ENCODE results near the gene UCN2. TPM values are rescaled to one million over a fixed set of nuclear protein-coding genes. Genes with fewer than 3 reads are reported as not detected.

Gene UCN2
- total RNA-seq, 1 donor from 2014 or later, result not detected

DNA sequence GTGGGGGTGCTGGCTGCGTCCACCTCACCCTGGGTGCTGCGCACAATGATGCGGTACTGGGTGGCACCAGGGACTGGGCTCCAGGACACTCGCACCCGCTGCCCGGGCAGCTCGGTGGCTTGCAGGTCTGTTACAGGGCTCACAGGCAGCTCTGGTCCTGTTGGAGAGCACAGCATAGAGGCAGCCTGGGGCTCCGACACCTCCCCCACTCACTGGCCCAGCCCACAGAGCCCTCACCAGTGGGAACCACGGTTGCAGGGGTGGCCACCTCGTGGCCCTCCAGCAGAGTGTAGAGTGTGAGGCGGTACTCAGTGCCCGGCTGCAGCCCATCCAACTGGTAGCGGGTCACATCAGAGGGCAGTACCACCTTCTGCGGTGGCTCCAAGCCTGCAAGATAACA lies 27.9 kb upstream of the UCN2 start:
- no peak for DNase-seq (ENCODE audit: low read depth in 2 of 2)

- no peak for DNase-seq (ENCODE audit: low read depth in 2 of 2)
These were observed 24.6 kb upstream of the UCN2 start for GRCh38 chr3:48588230-48588629.

GRCh38 chr3:48587686-48588085 lies 24.1 kb upstream of the UCN2 start:
- DNase-seq (ENCODE audit: low read depth in 2 of 2), result no peak

- no peak for DNase-seq (ENCODE audit: low read depth in 2 of 2)
These were observed 21.8 kb upstream of the UCN2 start for GRCh38 chr3:48585411-48585810.

DNA sequence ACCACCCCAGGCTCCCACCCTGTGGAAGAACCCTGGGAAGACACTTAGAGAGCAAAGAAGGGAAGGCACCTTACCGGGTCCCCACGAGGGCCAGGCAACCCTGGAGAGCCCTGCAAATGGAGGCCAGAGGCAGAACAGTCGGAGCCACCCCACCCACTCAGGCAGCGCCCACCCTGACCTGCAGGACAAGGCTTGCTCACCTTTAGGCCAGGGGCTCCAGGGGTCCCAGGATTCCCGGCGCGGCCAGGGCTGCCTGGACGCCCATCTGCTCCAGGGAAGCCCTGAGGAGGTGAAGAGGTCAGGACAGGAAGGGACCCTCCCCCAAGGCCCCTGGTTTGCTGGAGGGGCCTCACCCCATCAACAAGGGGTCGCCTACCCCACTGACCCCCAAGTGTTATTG lies 21.3 kb upstream of the UCN2 start:
- DNase-seq (ENCODE audit: low read depth in 2 of 2), result no peak

GRCh38 chr3:48581621-48582481 lies 18.3 kb upstream of the UCN2 start:
- DNase-seq (ENCODE audit: low read depth in 2 of 2), result no peak

DNA sequence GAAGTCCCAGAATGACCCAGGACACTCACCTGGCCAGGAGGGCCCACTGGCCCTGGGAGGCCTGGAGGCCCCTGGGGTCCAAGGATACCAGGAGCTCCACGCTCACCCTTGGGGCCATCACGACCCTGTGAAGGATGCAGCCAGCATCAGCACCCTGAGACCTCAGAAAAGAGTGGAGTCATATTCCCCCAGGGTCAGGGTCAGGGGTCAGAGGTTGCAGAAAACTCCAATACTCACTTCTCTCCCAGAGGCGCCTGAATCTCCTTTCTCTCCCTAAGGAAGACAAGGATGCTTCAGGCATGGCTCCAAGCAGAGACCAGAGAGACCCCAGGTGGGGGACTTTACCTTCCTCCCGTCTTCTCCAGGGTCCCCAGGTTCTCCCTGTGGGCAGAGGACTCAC lies 13.1 kb upstream of the UCN2 start:
- DNase-seq (ENCODE audit: low read depth in 2 of 2), result no peak

DNA sequence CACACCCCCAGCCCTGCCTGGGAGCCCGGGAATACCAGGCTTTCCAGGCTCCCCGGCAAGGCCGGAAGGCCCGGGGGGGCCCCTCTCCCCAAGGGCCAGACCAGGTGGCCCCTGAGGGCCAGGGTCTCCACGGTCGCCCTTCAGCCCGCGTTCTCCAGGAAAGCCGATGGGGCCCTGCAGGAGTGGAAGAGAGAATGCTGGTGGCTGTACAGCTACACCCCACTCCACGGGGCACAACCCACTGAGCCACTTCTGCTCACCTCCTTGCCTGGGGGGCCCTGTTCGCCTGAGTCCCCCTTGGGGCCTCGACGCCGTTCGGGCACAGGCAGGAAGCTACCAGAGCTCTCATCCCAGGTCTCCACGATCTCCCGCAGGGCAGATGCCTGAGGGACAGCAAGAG lies 11.8 kb upstream of the UCN2 start:
- no peak for DNase-seq (ENCODE audit: low read depth in 2 of 2)

DNA sequence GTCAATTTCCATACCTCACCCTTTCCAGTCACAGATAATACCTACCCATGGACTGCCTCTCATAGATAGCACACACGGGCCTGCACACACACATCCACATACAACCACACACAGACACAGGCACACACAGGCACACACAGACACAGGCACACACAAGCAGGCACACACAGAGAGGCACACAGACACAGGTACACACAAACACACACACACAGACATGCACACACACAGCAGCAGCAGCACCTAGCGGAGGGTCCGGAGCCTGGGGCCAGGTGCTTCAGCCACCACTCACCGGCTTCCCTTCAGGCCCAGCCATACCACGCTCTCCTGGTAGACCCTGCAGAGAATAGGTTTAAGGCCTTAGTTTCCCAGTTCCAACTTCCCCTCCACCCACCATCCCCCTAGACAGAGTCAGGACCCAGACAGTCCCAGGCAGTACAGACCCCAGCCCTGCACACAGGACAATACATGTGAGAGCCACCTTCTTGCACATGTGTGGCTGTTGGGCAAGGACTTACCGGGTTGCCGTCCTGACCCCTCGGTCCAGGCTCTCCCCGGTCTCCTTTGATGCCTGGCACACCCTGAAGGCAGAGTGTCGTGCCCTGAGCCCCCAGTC lies 10.5 kb upstream of the UCN2 start:
- DNase-seq (ENCODE audit: low read depth in 2 of 2), result no peak

DNA sequence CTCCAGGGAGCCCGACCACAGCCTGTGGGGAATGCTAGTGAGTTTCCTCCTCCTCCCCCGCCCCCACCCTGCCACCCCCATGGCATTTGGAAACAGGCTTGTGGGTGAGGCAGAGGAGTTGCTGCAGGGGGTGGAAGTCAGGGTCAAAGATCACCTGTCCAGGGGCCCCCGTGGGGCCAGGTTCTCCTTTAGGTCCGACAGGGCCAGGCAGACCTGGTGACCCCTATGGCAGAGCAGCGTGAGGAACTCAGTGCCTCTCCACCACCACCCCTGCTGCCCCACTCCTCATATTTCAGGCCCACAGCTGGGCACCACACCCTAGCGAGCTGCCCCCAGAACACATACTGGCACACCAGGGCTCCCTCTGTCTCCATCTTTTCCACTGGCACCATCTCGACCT lies 8.9 kb upstream of the UCN2 start:
- DNase-seq (ENCODE audit: low read depth in 2 of 2), result no peak

DNA sequence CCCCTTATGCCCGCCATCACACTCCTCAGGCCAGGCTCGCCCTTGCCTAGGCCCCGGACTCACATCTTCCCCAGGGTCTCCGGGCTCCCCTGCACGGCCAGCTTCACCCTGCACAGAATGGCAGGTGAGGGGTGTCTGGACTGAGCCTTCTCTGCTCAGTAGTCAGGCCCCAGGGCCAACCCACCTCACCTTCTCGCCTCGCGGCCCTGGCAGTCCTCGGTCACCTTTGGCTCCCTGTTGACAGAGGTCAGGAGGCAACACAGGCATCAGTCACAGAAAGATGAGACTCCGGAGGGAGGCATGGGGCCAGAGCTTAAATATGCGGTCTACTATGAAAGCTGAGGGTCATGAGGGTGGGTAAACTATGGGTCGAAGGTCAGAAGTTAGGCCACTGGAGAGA lies 8.4 kb upstream of the UCN2 start:
- no peak for DNase-seq (ENCODE audit: low read depth in 2 of 2)

DNA sequence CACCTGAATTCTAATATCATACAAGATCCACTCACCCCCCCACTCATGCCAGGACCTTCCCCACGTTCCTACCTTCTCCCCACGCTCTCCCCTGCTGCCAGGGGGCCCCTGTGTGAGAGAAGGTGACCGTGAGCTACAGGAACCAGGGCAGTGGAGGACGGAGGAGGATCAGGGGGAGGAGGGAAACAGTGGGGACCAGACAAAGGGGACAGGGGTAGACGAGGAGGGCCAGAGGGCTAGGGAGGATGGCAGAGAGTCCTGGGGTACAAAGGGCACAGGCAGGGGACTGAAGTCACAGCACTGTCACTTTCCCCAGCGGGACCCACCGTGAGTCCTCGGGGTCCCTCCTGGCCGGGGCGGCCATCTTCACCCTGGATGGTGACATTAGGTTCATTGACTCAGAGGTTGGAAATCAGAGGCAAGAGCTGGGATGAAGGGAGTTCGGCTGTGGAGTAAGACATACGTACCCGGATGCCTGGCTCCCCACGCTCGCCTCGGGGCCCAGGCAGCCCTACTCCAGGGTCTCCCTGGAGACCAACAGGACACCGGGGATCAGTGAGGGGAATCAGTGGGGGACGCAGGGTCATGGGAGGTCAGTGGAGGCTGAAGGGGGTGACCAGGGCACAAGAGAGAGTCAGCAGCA lies 6.3 kb upstream of the UCN2 start:
- DNase-seq (ENCODE audit: low read depth in 2 of 2), result no peak

GRCh38 chr3:48569400-48569799 lies 5.8 kb upstream of the UCN2 start:
- DNase-seq (ENCODE audit: low read depth in 2 of 2), result no peak

DNA sequence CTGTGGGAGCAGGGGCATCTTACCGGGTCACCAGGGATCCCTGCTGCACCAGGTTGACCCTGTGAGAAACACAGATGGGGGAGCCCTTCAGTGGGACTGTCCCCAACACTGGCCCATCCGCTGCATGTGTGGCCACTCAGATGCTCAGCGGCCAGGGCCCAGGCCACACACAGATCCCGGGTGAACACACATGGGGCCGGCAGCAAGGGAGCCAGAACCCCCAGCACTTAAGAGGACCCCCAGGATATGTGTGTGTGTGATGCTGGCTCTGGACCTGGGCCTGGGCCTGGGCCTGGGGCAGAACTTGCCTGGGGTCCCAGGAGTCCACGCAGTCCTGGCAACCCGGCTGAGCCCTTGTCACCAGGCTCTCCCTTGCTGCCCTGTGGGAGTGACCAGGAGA lies 4.9 kb upstream of the UCN2 start:
- DNase-seq (ENCODE audit: low read depth in 2 of 2), result no peak

GRCh38 chr3:48567500-48567899 lies 3.9 kb upstream of the UCN2 start:
- no peak for DNase-seq (ENCODE audit: low read depth in 2 of 2)

DNA sequence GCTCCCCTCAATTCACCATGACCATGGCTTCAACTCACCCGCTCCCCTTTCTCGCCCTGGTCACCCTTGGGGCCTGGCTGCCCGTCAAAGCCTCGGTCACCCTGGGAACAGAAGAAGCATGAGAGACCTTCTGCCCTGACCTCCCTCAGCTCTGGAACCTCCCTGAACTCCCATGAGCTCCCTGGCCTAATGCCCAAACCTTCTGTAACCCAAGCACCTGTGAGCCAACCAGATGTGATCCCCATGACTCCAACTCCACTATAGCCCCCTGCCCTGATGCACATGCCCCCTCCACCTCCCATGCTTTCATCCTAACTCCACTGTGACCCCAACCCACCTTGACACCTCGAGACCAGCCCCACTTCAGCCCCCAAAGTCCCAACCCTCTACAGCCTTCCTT lies 3.5 kb upstream of the UCN2 start:
- no peak for DNase-seq (ENCODE audit: low read depth in 2 of 2)

DNA sequence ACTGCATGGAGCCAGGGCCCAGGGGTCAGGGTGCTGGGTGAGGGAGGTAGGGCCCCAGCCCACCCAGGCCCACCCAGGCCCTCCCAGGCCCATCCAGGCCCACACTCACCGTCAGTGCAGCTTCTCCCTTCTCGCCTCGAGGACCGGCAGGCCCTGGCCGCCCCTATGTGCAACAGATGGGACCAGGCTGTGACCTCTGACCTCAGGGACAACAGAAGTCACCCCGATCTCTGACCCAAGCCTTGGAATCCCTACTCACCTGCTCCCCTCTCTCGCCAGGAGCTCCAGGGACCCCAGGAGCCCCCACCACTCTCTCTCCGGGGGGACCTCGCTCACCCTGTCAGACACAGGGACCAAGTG lies 2.8 kb upstream of the UCN2 start:
- no peak for DNase-seq (ENCODE audit: low read depth in 2 of 2)

GRCh38 chr3:48565591-48566400 lies 2.2 kb upstream of the UCN2 start:
- peak in 1 of 2 donors; percentile 50 for DNase-seq (ENCODE audit: low read depth in 2 of 2)

DNA sequence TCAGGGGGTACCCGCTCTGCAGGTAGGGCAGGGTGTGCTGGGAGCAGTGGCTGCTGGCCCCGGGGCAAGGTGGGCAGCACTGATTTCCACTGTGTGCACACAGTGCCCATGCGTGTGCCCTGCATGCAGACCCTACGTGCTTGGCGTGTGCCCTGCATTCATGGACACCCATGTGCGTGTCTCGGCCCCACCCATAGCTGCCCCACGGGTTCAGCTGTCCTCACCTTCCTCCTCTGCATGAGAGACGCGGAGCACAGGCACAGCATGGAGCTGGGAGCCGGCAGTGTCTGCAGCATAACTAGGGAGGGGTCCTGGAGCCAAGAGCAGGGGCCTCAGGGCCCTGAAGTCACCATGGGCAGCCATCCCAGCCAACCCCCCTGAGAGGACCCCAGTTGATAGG lies 1.6 kb upstream of the UCN2 start:
- no peak for DNase-seq (ENCODE audit: low read depth in 2 of 2)

GRCh38 chr3:48564667-48565066 lies 1.1 kb upstream of the UCN2 start:
- no peak for DNase-seq (ENCODE audit: low read depth in 2 of 2)

DNA sequence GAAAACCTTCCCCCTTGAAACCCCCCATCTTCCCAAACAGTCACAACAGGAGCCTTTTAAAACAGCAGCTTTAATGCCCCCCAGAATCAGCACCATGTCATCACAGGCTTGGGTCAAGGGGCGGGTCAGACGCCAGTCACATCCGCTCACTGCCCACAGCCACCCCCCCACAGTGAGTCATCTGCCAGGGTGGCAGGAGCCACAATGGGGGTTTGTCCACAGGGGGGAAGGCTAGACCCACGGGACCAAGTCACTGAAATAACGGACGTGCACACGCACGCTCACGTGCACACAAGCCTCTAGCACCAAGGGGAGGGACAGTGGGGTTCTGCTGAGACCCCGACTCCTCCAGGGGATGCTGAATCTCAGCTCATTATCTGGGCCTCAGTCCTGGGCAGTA lies 441 bp upstream of the UCN2 start:
- DNase-seq (ENCODE audit: low read depth in 2 of 2), result peak; percentile 80 to 82
